Suprapubic skin (tissue), 4 donors: ENCODE measurements around the gene HEYL. TPM values are rescaled to one million over a fixed set of nuclear protein-coding genes. Genes with fewer than 3 reads are reported as not detected.

Experiments
- DNase-seq, 2 donors: peaks; one replicate each; pipeline ENCODE4 v3.0.0-alpha.2; 2019; ENCODE audit warnings: low spot score in 2 of 2
- H3K27ac ChIP-seq: fragments of 200-600 bp; sonication (generic); one replicate; pipeline ENCODE4 v1.5.1; 2019
- H3K27me3 ChIP-seq: fragments of 200-600 bp; sonication (generic); one replicate; pipeline ENCODE4 v1.5.1; 2019
- H3K36me3 ChIP-seq: fragments of 200-600 bp; sonication (generic); one replicate; pipeline ENCODE4 v1.5.1; 2019
- H3K4me1 ChIP-seq: fragments of 200-600 bp; sonication (generic); one replicate; pipeline ENCODE4 v1.5.1; 2019
- H3K4me3 ChIP-seq: fragments of 200-600 bp; sonication (generic); one replicate; pipeline ENCODE4 v1.5.1; 2019; ENCODE audit warnings: mild to moderate bottlenecking
- H3K9me3 ChIP-seq: fragments of 200-600 bp; sonication (generic); one replicate; pipeline ENCODE4 v1.5.1; 2019
- EP300 ChIP-seq: sonication (generic); formaldehyde crosslinking; IDR thresholded peaks from one replicate; pipeline ENCODE4 v1.6.1; 2017; ENCODE audit warnings: antibody characterized with exemption
- POLR2A ChIP-seq, 2 donors: fragments of 450-650 bp; IDR thresholded peaks; one replicate each; pipeline ENCODE4 v1.6.1; 2017; ENCODE audit warnings: antibody characterized with exemption in 2 of 2, mild to moderate bottlenecking in 2 of 2, moderate library complexity in 2 of 2
- POLR2AphosphoS5 ChIP-seq, 3 donors: sonication (generic); formaldehyde crosslinking; IDR thresholded peaks; one replicate each; pipeline ENCODE4 v1.6.1; 2017; ENCODE audit warnings: antibody characterized with exemption in 3 of 3
- WGBS: methylation state at CpG from one replicate; pipeline ENCODE4 v1.1.5; 2018; 5-methylcytosine and 5-hydroxymethylcytosine counted together
- total RNA-seq, 4 donors: library from RNA; depleted of rRNA; stranded (reverse); fragments of >200 nt; gene quantifications; one replicate each; pipeline ENCODE4 v1.1.0, GENCODE V29; 2016
- TF ChIP-seq, protein P1 (sequence below), 2 donors: fragments of 200-600 bp in 1 of 2; fragments of 450-650 bp in 1 of 2; sonication (generic) in 1 of 2; IDR thresholded peaks; one replicate each; pipeline ENCODE4 v1.5.1; 2016 to 2019; ENCODE audit warnings: antibody characterized with exemption in 2 of 2, mild to moderate bottlenecking in 1 of 2, moderate library complexity in 1 of 2

The HEYL gene
- total RNA-seq, 4 donors from 2014 or later, result 1.3 to 3.0 (median 1.8) TPM

DNA sequence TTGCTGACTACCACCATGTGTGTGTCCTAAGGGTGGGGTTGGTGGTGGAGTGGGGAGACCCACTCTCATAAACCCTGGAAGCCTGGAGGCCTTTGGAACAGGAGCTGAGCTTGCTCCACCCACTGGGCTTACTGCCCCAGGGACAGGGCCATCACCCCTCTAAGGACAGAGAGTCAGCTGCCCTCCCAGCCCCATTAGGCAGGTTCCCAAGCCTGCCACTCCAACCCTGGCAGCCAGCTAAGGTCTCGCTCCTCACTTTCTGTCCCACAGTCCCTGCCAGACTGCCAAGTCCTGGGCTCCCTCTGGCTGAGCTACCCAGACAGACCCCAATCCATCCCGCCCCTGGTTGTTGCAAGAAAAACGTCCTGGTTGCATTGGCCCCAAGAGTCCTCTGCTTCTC, 28.7 kb upstream of the HEYL start:
- no peak overlapping the region for H3K27ac ChIP-seq
- no peaks in the 10 kb centered on the region for H3K36me3 ChIP-seq
- peaks cover 32% of the 10 kb centered on the region for H3K27me3 ChIP-seq
- WGBS, result 93% methylated on average over 3 of the region's 3 CpGs
- H3K4me3 ChIP-seq, result no peak overlapping the region
- no peaks in the 10 kb centered on the region for H3K9me3 ChIP-seq
- no peak for DNase-seq
- TF ChIP-seq POLR2AphosphoS5 (IDR thresholded peaks at IDR 0.05) (no peak), EP300 (no peak), POLR2A (IDR thresholded peaks at IDR 0.05) (no peak)
- TF ChIP-seq, protein P1, sequence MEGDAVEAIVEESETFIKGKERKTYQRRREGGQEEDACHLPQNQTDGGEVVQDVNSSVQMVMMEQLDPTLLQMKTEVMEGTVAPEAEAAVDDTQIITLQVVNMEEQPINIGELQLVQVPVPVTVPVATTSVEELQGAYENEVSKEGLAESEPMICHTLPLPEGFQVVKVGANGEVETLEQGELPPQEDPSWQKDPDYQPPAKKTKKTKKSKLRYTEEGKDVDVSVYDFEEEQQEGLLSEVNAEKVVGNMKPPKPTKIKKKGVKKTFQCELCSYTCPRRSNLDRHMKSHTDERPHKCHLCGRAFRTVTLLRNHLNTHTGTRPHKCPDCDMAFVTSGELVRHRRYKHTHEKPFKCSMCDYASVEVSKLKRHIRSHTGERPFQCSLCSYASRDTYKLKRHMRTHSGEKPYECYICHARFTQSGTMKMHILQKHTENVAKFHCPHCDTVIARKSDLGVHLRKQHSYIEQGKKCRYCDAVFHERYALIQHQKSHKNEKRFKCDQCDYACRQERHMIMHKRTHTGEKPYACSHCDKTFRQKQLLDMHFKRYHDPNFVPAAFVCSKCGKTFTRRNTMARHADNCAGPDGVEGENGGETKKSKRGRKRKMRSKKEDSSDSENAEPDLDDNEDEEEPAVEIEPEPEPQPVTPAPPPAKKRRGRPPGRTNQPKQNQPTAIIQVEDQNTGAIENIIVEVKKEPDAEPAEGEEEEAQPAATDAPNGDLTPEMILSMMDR (IDR thresholded peaks at IDR 0.05), result no peak
- peaks cover 16% of the 10 kb centered on the region for H3K4me1 ChIP-seq

DNA sequence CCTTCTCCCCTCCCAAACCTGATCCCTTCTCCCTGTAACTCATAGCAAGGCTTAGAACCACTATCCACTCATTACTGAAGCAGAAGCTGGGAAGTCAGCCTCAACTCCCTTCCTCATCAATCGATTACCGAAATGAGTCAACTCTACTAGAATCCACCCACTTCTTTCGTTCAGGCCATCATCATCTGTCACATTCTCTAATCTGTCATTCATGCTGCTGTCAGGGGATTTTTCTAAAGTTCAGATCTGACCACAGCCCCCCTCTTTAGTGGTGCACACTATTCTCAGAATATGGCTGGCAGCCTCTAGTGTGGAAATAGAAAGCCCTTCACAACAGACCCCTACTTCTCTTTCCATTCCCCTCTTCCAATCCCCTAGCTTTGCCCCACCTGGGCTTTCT, 27.3 kb upstream of the HEYL start:
- TF ChIP-seq POLR2AphosphoS5 (IDR thresholded peaks at IDR 0.05) (no peak), EP300 (no peak), POLR2A (IDR thresholded peaks at IDR 0.05) (no peak)
- TF ChIP-seq, protein P1 (IDR thresholded peaks at IDR 0.05), result no peak
- WGBS, result 72% methylated on average over 3 of the region's 3 CpGs
- Histone ChIP-seq H3K27me3 (peaks cover 20% of the 10 kb centered on the region), H3K4me3 (no peak overlapping the region), H3K9me3 (no peaks in the 10 kb centered on the region), H3K36me3 (no peaks in the 10 kb centered on the region), H3K4me1 (peaks cover 8% of the 10 kb centered on the region), H3K27ac (no peak overlapping the region)
- DNase-seq, result no peak

DNA sequence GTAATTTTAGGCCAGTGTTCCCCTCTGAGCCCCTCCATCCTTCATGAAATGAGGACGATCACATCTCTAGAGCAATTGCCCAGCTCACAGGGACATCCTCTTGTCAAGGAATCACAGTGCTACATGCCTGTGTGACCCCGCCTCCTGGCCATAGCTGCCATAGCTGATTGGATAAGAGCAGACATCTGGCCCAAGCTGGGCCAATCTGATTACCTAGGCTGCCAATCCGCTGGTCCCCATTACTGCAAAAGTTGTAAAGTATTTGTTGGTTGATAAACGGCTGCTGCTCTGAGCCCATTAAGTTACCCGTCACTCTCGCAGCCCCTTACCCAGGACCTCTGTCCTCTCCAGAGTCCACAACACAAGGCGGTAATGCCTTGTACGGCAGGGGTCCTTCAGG, 24.1 kb upstream of the HEYL start:
- Histone ChIP-seq H3K4me1 (no peaks in the 10 kb centered on the region), H3K27ac (no peak overlapping the region), H3K27me3 (peaks cover 3% of the 10 kb centered on the region), H3K4me3 (no peak overlapping the region), H3K9me3 (no peaks in the 10 kb centered on the region), H3K36me3 (no peaks in the 10 kb centered on the region)
- TF ChIP-seq, protein P1 (IDR thresholded peaks at IDR 0.05), result no peak
- TF ChIP-seq POLR2AphosphoS5 (IDR thresholded peaks at IDR 0.05), result no peak
- TF ChIP-seq POLR2A (IDR thresholded peaks at IDR 0.05), result no peak
- TF ChIP-seq EP300, result no peak
- no peak for DNase-seq
- 89% methylated on average over 8 of the region's 8 CpGs for WGBS

DNA sequence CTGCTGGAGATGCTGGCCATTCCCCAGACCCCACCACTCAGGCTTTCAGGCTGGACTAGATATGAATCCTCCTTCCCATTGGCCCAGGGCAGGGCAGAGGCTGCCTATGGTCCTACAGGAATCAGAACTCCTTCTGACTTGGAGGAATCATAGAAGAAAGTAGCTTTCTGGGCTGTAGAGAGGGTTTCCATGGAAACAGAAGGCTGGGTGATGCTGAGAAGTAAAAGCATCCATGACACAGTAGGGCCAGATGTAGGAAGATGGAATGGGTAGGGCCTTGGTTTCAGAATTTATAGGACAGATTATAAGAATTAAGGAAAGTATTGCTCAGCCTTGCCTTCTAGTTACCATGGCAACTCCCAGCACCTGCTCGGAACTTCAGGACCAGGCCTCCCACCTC, 23.4 kb upstream of the HEYL start:
- DNase-seq, result no peak
- H3K27me3 ChIP-seq, result peaks cover 3% of the 10 kb centered on the region
- H3K36me3 ChIP-seq, result no peaks in the 10 kb centered on the region
- H3K4me3 ChIP-seq, result no peak overlapping the region
- H3K27ac ChIP-seq, result no peak overlapping the region
- TF ChIP-seq, protein P1 (IDR thresholded peaks at IDR 0.05), result no peak
- TF ChIP-seq EP300 (no peak), POLR2AphosphoS5 (IDR thresholded peaks at IDR 0.05) (no peak), POLR2A (IDR thresholded peaks at IDR 0.05) (no peak)
- H3K4me1 ChIP-seq, result no peaks in the 10 kb centered on the region
- whole genome bisulfite sequencing, result 92% methylated on average over 1 of the region's 1 CpG
- no peaks in the 10 kb centered on the region for H3K9me3 ChIP-seq

DNA sequence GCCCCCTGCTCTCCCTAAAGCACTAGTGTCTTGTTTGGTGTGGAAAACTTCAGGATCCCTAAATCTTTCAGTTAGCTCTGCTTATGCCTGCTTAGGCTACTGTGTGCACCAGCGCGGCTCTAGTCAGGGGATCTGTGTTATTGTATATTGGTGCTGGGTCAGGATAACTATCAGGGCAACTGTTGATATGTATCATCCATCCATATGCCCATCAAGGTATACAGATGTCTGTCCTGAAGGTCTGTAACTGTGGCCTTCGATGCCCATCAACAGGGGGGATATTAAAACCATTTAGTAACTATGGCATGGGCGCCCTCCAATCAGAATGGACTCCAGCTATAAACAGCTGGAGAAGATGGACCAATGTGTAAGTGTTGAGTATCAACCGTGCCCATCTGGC, 20.1 kb upstream of the HEYL start:
- TF ChIP-seq POLR2A (IDR thresholded peaks at IDR 0.05) (no peak), POLR2AphosphoS5 (IDR thresholded peaks at IDR 0.05) (no peak), EP300 (no peak)
- TF ChIP-seq, protein P1 (IDR thresholded peaks at IDR 0.05), result no peak
- Histone ChIP-seq H3K27me3 (no peaks in the 10 kb centered on the region), H3K4me1 (no peaks in the 10 kb centered on the region), H3K36me3 (no peaks in the 10 kb centered on the region), H3K9me3 (no peaks in the 10 kb centered on the region), H3K4me3 (no peak overlapping the region), H3K27ac (no peak overlapping the region)
- 88% methylated on average over 5 of the region's 5 CpGs for WGBS
- DNase-seq, result no peak
